Loucy (cell line): ENCODE data around the gene FAM83F.

Experiments used
- H2AFZ ChIP-seq: fragments of 200-600 bp; sonication (generic); 2 replicates; pipeline ENCODE4 v1.6.0; 2016; ENCODE audit warnings: antibody characterized with exemption, mild to moderate bottlenecking, low read length, moderate library complexity
- H3F3A ChIP-seq: fragments of 200-600 bp; 2 replicates; pipeline ENCODE4 v1.6.0; 2016; ENCODE audit warnings: antibody characterized with exemption, low read depth, mild to moderate bottlenecking
- H3K27me3 ChIP-seq: fragments of 200-600 bp; sonication (generic); 2 replicates; pipeline ENCODE4 v1.6.1; 2014; ENCODE audit warnings: low read length, mild to moderate bottlenecking; ENCODE audit not compliant: insufficient read depth, poor library complexity, severe bottlenecking
- H3K36me3 ChIP-seq: fragments of 200-600 bp; sonication (generic); 2 replicates; pipeline ENCODE4 v1.6.1; 2016; ENCODE audit warnings: low read length; ENCODE audit not compliant: insufficient read depth
- H3K4me1 ChIP-seq: fragments of 200-600 bp; sonication (generic); 2 replicates; pipeline ENCODE4 v1.5.1; 2014; ENCODE audit warnings: low read length, mild to moderate bottlenecking; ENCODE audit not compliant: insufficient read depth, poor library complexity, severe bottlenecking
- H3K4me2 ChIP-seq: fragments of 200-600 bp; sonication (generic); 2 replicates; pipeline ENCODE4 v1.6.0; 2014; ENCODE audit warnings: antibody characterized with exemption, low read length, low read depth, mild to moderate bottlenecking; ENCODE audit not compliant: poor library complexity, severe bottlenecking
- H3K4me3 ChIP-seq: fragments of 200-600 bp; sonication (generic); 2 replicates; pipeline ENCODE4 v1.5.1; 2014; ENCODE audit warnings: low read length, mild to moderate bottlenecking, mixed read lengths; ENCODE audit not compliant: poor library complexity, severe bottlenecking
- H3K79me2 ChIP-seq: fragments of 200-600 bp; sonication (generic); 2 replicates; pipeline ENCODE4 v1.6.1; 2014; ENCODE audit warnings: low read length; ENCODE audit not compliant: insufficient read depth
- H3K9ac ChIP-seq: fragments of 200-600 bp; sonication (generic); 2 replicates; pipeline ENCODE4 v1.6.0; 2014; ENCODE audit warnings: mild to moderate bottlenecking, low read depth, low read length, moderate library complexity; ENCODE audit not compliant: poor library complexity, severe bottlenecking
- H3K9me2 ChIP-seq: fragments of 200-600 bp; sonication (generic); replicated peaks from 2 replicates; pipeline ENCODE4 v1.6.1; 2016; ENCODE audit warnings: low read depth, low read length, mixed read lengths
- H3K9me3 ChIP-seq: fragments of 200-600 bp; sonication (generic); 2 replicates; pipeline ENCODE4 v1.6.1; 2014; ENCODE audit warnings: mild to moderate bottlenecking, antibody characterized with exemption, low read length, low read depth; ENCODE audit not compliant: insufficient read depth
- H4K20me1 ChIP-seq: fragments of 200-600 bp; sonication (generic); 2 replicates; pipeline ENCODE4 v1.6.0; 2014; ENCODE audit warnings: antibody characterized with exemption, low read length, mild to moderate bottlenecking; ENCODE audit not compliant: insufficient read depth, poor library complexity, severe bottlenecking
- EZH2phosphoT487 ChIP-seq: fragments of 200-600 bp; IDR thresholded peaks from 2 replicates; pipeline ENCODE4 v1.6.1; 2018; ENCODE audit warnings: antibody characterized with exemption, mild to moderate bottlenecking, moderate library complexity, borderline replicate concordance
- TF ChIP-seq, protein P1 (sequence below): fragments of 200-600 bp; sonication (generic); conservative IDR thresholded peaks from 2 replicates; pipeline ENCODE4 v1.5.1; 2014; ENCODE audit warnings: mild to moderate bottlenecking, antibody characterized with exemption, low read length

FAM83F gene

DNA sequence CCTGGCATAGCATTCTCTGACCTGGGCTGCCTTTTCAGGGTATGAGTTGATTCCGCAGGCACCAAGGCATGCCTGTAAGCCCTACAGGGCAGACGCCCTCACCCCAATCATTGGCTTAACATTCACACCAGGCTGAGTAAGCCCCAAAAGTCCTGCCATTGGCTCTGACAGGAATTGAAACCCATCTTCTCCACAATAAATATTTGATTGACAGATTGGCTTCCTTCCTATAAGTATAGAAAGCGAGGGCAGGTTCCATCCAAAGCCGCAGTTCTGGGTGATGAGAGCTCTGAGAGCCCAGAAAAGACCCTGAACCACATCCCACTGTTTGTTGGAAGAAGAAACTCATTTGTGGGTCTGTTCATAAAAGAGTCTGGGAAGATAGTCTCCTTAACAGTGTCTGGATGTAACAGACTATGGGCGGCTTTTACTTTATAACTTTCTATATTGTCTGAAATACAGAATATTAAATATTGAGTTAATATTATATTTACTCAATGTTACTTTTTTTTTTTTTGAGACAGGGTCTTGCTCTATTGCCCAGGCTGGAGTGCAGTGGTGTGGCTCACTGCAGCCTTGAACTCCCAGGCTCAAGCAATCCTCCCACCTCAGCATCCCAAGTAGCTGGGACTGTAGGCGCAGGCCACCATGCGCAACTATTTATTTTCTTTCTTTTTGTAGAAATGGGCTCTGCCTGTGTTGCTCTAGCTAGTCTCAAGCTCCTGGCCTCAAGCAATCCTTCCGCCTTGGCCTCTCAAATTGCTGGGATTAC is 46.8 kb downstream of the FAM83F start:
- no peaks in the 10 kb centered on the region for H3K36me3 ChIP-seq
- peaks cover 11% of the 10 kb centered on the region for H4K20me1 ChIP-seq
- no peaks in the 10 kb centered on the region for H3K9me2 ChIP-seq
- TF ChIP-seq, protein P1, sequence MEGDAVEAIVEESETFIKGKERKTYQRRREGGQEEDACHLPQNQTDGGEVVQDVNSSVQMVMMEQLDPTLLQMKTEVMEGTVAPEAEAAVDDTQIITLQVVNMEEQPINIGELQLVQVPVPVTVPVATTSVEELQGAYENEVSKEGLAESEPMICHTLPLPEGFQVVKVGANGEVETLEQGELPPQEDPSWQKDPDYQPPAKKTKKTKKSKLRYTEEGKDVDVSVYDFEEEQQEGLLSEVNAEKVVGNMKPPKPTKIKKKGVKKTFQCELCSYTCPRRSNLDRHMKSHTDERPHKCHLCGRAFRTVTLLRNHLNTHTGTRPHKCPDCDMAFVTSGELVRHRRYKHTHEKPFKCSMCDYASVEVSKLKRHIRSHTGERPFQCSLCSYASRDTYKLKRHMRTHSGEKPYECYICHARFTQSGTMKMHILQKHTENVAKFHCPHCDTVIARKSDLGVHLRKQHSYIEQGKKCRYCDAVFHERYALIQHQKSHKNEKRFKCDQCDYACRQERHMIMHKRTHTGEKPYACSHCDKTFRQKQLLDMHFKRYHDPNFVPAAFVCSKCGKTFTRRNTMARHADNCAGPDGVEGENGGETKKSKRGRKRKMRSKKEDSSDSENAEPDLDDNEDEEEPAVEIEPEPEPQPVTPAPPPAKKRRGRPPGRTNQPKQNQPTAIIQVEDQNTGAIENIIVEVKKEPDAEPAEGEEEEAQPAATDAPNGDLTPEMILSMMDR = no peak
- no peak for TF ChIP-seq EZH2phosphoT487
- H3K9ac ChIP-seq = peak overlapping the region; percentile 65
- H2AFZ ChIP-seq = peak overlapping the region; percentile 26
- H3K4me1 ChIP-seq = peaks cover 48% of the 10 kb centered on the region
- peaks cover 25% of the 10 kb centered on the region for H3K79me2 ChIP-seq
- peaks cover 6% of the 10 kb centered on the region; the same call in 1 of the 2 replicates for H3F3A ChIP-seq
- H3K4me2 ChIP-seq = peak overlapping the region; percentile 49
- no peaks in the 10 kb centered on the region for H3K27me3 ChIP-seq
- peak overlapping the region; percentile 15 for H3K4me3 ChIP-seq
- H3K9me3 ChIP-seq = no peaks in the 10 kb centered on the region

DNA sequence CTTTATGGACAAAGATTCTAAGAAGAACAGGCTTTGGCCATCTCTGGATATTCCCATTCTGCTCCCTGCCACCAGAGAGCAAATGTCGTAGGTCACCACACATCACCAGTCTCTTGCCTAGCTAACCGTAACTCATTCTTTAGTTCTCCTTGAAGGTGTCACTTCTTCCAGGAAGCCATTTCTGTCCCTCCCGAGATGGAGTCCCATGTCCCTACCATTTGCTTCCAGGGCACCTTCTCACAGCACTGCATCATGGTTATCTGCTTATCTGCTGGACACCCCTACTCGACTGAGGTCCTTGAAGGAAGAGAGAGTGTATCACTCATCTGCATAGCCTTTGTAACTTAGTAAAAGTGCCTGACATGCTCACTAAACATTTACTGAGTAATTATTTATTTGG is 47.6 kb downstream of the FAM83F start:
- H3K4me3 ChIP-seq = no peak overlapping the region
- no peaks in the 10 kb centered on the region for H3K27me3 ChIP-seq

DNA sequence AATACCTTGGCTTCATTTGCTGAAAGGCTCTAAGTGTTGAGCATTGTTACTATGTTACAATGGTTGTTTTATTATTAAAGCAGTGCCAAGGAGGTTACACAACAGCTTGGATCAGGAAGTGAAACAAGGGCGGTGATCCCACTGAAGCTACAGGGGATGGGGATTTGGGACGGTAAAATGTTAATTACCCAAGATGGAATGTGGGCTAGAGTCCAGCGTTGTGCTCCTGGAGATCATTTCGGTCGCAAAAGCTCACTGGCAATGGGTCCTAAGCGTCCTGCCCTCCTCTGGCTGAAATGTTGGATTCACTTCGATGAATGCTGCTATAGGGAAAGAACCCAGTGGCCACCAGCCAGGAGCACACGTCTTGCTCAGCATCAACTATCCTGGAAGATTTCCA is 48.3 kb downstream of the FAM83F start:
- H4K20me1 ChIP-seq = peaks cover 18% of the 10 kb centered on the region
- peak overlapping the region; percentile 86 for H3K4me2 ChIP-seq
- H3K79me2 ChIP-seq = peaks cover 40% of the 10 kb centered on the region
- no peaks in the 10 kb centered on the region for H3K36me3 ChIP-seq
- no peaks in the 10 kb centered on the region for H3K27me3 ChIP-seq
- TF ChIP-seq, protein P1 = no peak
- no peak for TF ChIP-seq EZH2phosphoT487
- H3F3A ChIP-seq = peaks cover 6% of the 10 kb centered on the region; the same call in 1 of the 2 replicates
- no peaks in the 10 kb centered on the region for H3K9me3 ChIP-seq
- H3K9ac ChIP-seq = peak overlapping the region; percentile 79
- no peak overlapping the region for H2AFZ ChIP-seq
- H3K4me1 ChIP-seq = peaks cover 58% of the 10 kb centered on the region
- peak overlapping the region; percentile 81 for H3K4me3 ChIP-seq
- H3K9me2 ChIP-seq = no peaks in the 10 kb centered on the region

More for the DNA sequence above, 47.6 kb downstream of the FAM83F start:
- TF ChIP-seq EZH2phosphoT487 = no peak
- TF ChIP-seq, protein P1 = no peak
- Histone ChIP-seq H3K9ac (no peak overlapping the region), H3F3A (peaks cover 6% of the 10 kb centered on the region; the same call in 1 of the 2 replicates), H3K36me3 (no peaks in the 10 kb centered on the region), H3K9me2 (no peaks in the 10 kb centered on the region), H3K4me1 (peaks cover 53% of the 10 kb centered on the region), H3K79me2 (peaks cover 32% of the 10 kb centered on the region), H3K9me3 (no peaks in the 10 kb centered on the region), H2AFZ (no peak overlapping the region), H3K4me2 (peak overlapping the region; percentile 86), H4K20me1 (peaks cover 11% of the 10 kb centered on the region)
